Mucosa of rectum (tissue), 2 donors: ENCODE measurements around the gene ACVRL1.

ENCODE experiments used
- H3K27ac ChIP-seq, 2 donors: one replicate each; pipeline ENCODE4 v1.7.0; 2013; ENCODE audit warnings: inconsistent platforms in 2 of 2, low read depth in 2 of 2, low read length in 2 of 2
- H3K27me3 ChIP-seq, 2 donors: one replicate each; pipeline ENCODE4 v1.7.0; 2013; ENCODE audit warnings: low read length in 2 of 2; ENCODE audit not compliant: control insufficient read depth in 2 of 2, insufficient read depth in 2 of 2
- H3K36me3 ChIP-seq, 2 donors: one replicate each; pipeline ENCODE4 v1.7.0; 2013; ENCODE audit warnings: low read length in 2 of 2; ENCODE audit not compliant: control insufficient read depth in 2 of 2, insufficient read depth in 2 of 2
- H3K4me1 ChIP-seq, 2 donors: one replicate each; pipeline ENCODE4 v1.7.0; 2013; ENCODE audit warnings: low read length in 2 of 2, mild to moderate bottlenecking in 1 of 2; ENCODE audit not compliant: control insufficient read depth in 2 of 2, insufficient read depth in 2 of 2
- H3K4me3 ChIP-seq, 2 donors: one replicate each; pipeline ENCODE4 v1.7.0; 2013; ENCODE audit warnings: low read length in 2 of 2
- H3K9ac ChIP-seq, 2 donors: one replicate each; pipeline ENCODE4 v1.7.0; 2013; ENCODE audit warnings: low read length in 2 of 2, low read depth in 1 of 2, mild to moderate bottlenecking in 1 of 2
- H3K9me3 ChIP-seq, 2 donors: one replicate each; pipeline ENCODE4 v1.7.0; 2013; ENCODE audit warnings: low read length in 2 of 2; ENCODE audit not compliant: control insufficient read depth in 2 of 2
- donor health status: healthy.
- donor health status: Normal muscosa, but diverticular disease.

ACVRL1 gene

GRCh38 chr12:51907083-51907855 is at the start of gene ACVRL1:
TSS of gene ACVRL1 (plus strand) at chr12:51907504. CDS start at chr12:51912475, 4,971 bp downstream.
- Histone ChIP-seq H3K4me3 (peak within 1 kb of the TSS; percentile 77 to 89), H3K9me3 (no peaks in the 10 kb centered on the region), H3K36me3 (no peaks in the 10 kb centered on the region), H3K27me3 (no peaks in the 10 kb centered on the region), H3K9ac (peak within 1 kb of the TSS; percentile 87 to 92), H3K27ac (peak within 1 kb of the TSS; percentile 86 to 87), H3K4me1 (peaks cover 40 to 55% of the 10 kb centered on the region in 2 donors)

DNA sequence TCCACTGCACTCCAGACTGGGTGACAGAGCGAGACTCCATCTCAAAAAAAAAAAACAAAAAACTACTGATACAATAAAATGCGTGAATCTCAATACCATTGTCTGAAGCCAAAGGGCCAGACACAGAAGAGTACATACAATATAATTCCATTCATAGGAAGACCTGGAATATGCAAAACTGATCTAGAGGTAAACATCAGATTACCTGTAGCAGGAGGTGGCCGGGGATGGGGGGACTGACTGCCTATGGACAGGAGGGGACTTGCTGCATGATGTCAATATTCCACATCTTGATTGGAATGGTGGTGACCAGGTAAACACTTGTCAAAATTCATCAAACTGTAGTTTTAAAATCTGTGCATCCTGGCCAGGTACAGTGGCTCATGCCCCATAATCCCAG is 46.3 kb upstream of the ACVRL1 start:
- Histone ChIP-seq H3K36me3 (no peaks in the 10 kb centered on the region), H3K27me3 (peaks cover 18 to 20% of the 10 kb centered on the region in 2 donors), H3K9ac (no peak overlapping the region), H3K27ac (no peak overlapping the region), H3K4me3 (no peak overlapping the region), H3K9me3 (no peaks in the 10 kb centered on the region), H3K4me1 (peaks cover 3% of the 10 kb centered on the region in 2 donors)

GRCh38 chr12:51862947-51863346 is 44.4 kb upstream of the ACVRL1 start:
- H3K4me1 ChIP-seq: peaks cover 3% of the 10 kb centered on the region in 2 donors
- no peaks in the 10 kb centered on the region for H3K36me3 ChIP-seq
- H3K4me3 ChIP-seq: no peak overlapping the region
- H3K9ac ChIP-seq: no peak overlapping the region
- no peak overlapping the region for H3K27ac ChIP-seq
- peaks cover 9 to 14% of the 10 kb centered on the region in 2 donors for H3K27me3 ChIP-seq
- H3K9me3 ChIP-seq: no peaks in the 10 kb centered on the region

DNA sequence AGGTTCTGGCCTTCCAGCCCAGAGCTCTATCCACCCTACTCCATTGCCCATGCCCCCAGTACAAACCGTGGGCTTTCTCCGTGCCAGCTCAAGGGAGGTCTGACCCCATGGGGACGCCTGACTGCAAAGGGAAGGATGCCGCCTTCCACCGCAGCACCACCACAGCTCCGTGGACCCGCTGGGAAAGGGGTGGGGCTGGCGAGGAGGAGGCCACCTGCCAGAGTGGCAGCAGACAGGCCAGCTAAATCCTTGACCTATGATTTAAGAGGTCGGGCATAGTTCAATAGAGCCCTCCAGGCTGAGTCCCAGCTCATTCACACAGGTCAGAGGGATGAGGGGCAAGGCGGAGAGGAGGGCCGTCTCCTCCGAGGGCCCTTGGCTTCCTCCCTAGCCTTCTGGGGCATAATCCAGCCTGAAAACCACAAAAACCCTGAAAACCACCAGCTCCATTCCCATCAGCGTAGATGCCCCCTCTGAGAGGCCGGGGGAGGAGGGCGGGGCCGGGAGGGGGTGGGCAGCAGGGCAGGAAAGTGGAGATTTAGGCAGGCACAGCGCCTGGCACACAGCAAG is 43.9 kb upstream of the ACVRL1 start:
- Histone ChIP-seq H3K4me3 (no peak overlapping the region), H3K4me1 (peaks cover 3 to 4% of the 10 kb centered on the region in 2 donors), H3K9ac (no peak overlapping the region), H3K27ac (no peak overlapping the region), H3K27me3 (peaks cover 9 to 18% of the 10 kb centered on the region in 2 donors), H3K9me3 (no peaks in the 10 kb centered on the region), H3K36me3 (no peaks in the 10 kb centered on the region)

GRCh38 chr12:51863933-51864832 is 43.1 kb upstream of the ACVRL1 start:
- Histone ChIP-seq H3K36me3 (no peaks in the 10 kb centered on the region), H3K4me1 (peaks cover 6 to 10% of the 10 kb centered on the region in 2 donors), H3K9me3 (no peaks in the 10 kb centered on the region), H3K27ac (no peak overlapping the region), H3K27me3 (peaks cover 12 to 20% of the 10 kb centered on the region in 2 donors), H3K9ac (no peak overlapping the region), H3K4me3 (peak overlapping the region in 1 of 2 donors; percentile 37)

- Histone ChIP-seq H3K9ac (no peak overlapping the region), H3K9me3 (no peaks in the 10 kb centered on the region), H3K27me3 (peaks cover 16 to 23% of the 10 kb centered on the region in 2 donors), H3K4me3 (no peak overlapping the region), H3K4me1 (peaks cover 6 to 12% of the 10 kb centered on the region in 2 donors), H3K27ac (no peak overlapping the region), H3K36me3 (no peaks in the 10 kb centered on the region)
These were observed 42.3 kb upstream of the ACVRL1 start for GRCh38 chr12:51864833-51865670.

GRCh38 chr12:51865757-51866270 is 41.5 kb upstream of the ACVRL1 start:
- peaks cover 6 to 14% of the 10 kb centered on the region in 2 donors for H3K4me1 ChIP-seq
- H3K27ac ChIP-seq: no peak overlapping the region
- no peaks in the 10 kb centered on the region for H3K36me3 ChIP-seq
- no peaks in the 10 kb centered on the region for H3K9me3 ChIP-seq
- no peak overlapping the region for H3K9ac ChIP-seq
- peaks cover 16 to 28% of the 10 kb centered on the region in 2 donors for H3K27me3 ChIP-seq
- H3K4me3 ChIP-seq: no peak overlapping the region

GRCh38 chr12:51866324-51866723 is 41.0 kb upstream of the ACVRL1 start:
- no peaks in the 10 kb centered on the region for H3K36me3 ChIP-seq
- H3K27me3 ChIP-seq: peaks cover 16 to 26% of the 10 kb centered on the region in 2 donors
- H3K4me3 ChIP-seq: no peak overlapping the region
- H3K9ac ChIP-seq: no peak overlapping the region
- H3K27ac ChIP-seq: no peak overlapping the region
- peaks cover 6 to 14% of the 10 kb centered on the region in 2 donors for H3K4me1 ChIP-seq
- H3K9me3 ChIP-seq: no peaks in the 10 kb centered on the region

DNA sequence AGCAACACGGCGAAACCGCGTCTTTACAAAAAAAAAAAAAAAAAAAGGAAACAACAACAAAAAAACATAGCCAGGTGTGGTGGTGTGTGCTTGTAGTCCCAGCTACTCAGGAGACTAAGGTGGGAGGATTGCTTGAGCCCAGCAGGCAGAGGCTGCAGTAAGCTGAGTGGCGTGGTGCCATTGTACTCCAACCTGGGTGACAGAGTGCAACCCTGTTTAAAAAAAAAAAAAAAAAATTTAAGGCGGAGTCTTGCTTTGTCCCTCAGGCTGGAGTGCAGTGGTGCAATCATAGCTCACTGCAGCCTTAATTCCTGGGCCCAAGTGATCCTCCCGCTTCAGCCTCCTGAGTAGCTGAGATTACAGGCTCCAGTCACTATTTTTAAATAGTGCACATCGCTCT is 40.5 kb upstream of the ACVRL1 start:
- Histone ChIP-seq H3K9ac (no peak overlapping the region), H3K27me3 (peaks cover 16 to 26% of the 10 kb centered on the region in 2 donors), H3K36me3 (no peaks in the 10 kb centered on the region), H3K27ac (no peak overlapping the region), H3K9me3 (no peaks in the 10 kb centered on the region), H3K4me1 (peaks cover 6 to 14% of the 10 kb centered on the region in 2 donors), H3K4me3 (no peak overlapping the region)
